ENCODE results near the gene ITGBL1. TPM values are rescaled to one million over a fixed set of nuclear protein-coding genes. Genes with fewer than 3 reads are reported as not detected.
"Not testable (repeated sequence)": the region's sequence is repeated elsewhere in the genome, so short reads cannot be mapped to it uniquely, and the experiment has no call there.

ITGBL1 gene
- polyA plus RNA-seq, 4 donors: 0.06 to 0.73 TPM; not detected in 2

DNA sequence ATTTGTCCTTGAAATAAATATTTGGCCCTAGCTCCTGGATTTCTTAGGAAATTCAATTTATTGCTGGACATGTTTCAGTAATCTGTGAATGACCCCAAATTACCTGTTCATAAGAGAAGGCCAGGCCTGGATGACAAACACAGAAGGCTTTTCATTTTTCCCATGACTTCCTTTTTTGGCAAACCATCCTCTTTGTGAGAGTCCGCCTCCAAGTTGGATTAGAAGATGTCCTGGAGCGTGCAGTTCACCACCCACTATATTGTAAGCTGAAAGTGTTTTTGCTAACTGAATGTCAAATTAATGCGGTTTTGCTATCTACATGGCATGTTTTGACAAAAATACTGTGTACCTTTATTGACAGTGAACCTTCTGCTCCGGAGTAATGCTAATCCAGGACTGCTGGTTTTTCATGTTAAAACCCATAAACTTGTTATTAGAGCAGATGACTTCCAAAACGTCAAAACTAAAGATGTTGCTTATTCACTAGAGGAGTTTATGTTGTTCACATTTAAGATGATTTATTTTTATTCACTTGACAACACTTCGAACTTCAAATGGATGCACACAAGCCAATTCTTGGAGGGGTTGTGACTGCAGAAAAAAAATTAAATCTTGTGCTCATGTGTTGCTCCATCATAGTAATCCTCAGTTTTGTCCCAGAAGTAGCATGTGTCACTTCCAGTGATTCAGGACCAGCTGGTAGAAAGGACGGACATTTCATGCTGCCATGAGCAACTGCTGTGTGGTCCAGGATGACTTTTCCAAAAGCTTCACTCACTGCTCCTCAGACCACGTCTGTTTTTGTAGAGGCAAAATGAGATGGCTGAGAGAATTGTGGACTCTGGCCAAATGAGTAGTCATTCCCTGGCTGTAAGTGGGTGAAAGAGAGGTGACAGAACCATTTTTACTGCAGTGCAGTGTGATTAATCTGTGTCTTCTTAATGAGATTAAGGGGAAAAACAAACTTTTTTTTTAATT lies 71.0 kb downstream of the ITGBL1 start:
- DNase-seq (no peak), FAIRE-seq (no peak)
- Histone ChIP-seq H3K27ac (ENCODE audit: low read depth in 1 of 3, low read length in 2 of 3) (no peak overlapping the region), H3K4me1 (ENCODE audit: control insufficient read depth in 3 of 3, insufficient read depth in 2 of 3, low read depth in 1 of 3, low read length in 2 of 3) (no peaks in the 10 kb centered on the region), H3K27me3 (ENCODE audit: control insufficient read depth in 3 of 3, insufficient read depth in 3 of 3, low read length in 3 of 3) (no peaks in the 10 kb centered on the region), H3K4me3 (ENCODE audit: low read depth in 1 of 3, low read length in 3 of 3) (no peak overlapping the region), H3K36me3 (ENCODE audit: control insufficient read depth in 3 of 3, insufficient read depth in 2 of 3, low read depth in 1 of 3, low read length in 3 of 3) (no peaks in the 10 kb centered on the region), H3K9me3 (ENCODE audit: control insufficient read depth in 2 of 2, insufficient read depth in 1 of 2, low read depth in 1 of 2, low read length in 1 of 2) (no peaks in the 10 kb centered on the region)
- 57 to 62% (median 60%) methylated on average over 8 of the region's 8 CpGs for WGBS, 3 donors

DNA sequence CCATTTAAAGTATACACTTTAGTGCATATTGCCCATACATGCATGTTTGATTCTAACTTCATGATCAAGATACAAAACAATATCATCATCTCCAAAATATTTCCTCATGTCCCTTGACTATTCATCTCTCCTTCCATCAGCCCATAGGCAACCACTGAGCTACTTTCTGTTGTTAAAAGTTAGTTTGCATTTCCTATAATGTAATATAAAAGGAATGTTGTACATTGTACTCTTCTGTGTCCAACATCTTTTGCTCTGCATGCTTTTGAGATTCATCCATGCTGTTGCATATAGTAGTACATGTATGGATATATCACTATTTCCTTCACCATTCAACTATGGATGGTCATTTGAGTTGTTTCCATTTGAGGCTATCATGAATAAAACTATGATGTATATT lies 74.7 kb downstream of the ITGBL1 start:
- DNase-seq (no peak), FAIRE-seq (no peak)

DNA sequence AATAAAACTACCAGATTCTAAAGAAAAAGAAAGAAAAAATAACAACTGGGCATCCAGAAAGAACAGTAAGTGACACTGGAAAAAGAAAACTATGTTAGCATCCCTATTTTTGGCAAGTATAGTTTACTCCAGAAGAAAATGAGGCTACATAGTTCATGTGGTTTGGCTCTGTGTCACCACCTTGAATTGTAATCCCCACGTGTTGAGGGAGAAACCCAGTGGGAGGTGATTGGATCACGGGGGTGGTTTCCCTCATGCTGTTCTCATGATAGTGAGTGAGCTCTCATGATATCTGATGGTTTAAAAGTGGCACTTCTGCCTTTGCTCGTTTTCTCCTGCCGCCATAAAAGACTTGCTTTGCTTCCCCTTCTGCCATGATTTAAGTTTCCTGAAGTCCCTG lies 76.9 kb downstream of the ITGBL1 start:
- H3K4me3 ChIP-seq (ENCODE audit: low read depth in 1 of 3, low read length in 3 of 3): no peak overlapping the region
- no peaks in the 10 kb centered on the region for H3K36me3 ChIP-seq (ENCODE audit: control insufficient read depth in 3 of 3, insufficient read depth in 2 of 3, low read depth in 1 of 3, low read length in 3 of 3)
- no peaks in the 10 kb centered on the region for H3K27me3 ChIP-seq (ENCODE audit: control insufficient read depth in 3 of 3, insufficient read depth in 3 of 3, low read length in 3 of 3)
- H3K27ac ChIP-seq (ENCODE audit: low read depth in 1 of 3, low read length in 2 of 3): no peak overlapping the region
- H3K9me3 ChIP-seq (ENCODE audit: control insufficient read depth in 2 of 2, insufficient read depth in 1 of 2, low read depth in 1 of 2, low read length in 1 of 2): no peaks in the 10 kb centered on the region
- DNase-seq (no peak), FAIRE-seq (no peak)
- no peaks in the 10 kb centered on the region for H3K4me1 ChIP-seq (ENCODE audit: control insufficient read depth in 3 of 3, insufficient read depth in 2 of 3, low read depth in 1 of 3, low read length in 2 of 3)
- 37 to 39% (median 38%) methylated on average over 4 of the region's 4 CpGs for WGBS, 3 donors

More for the DNA sequence above, 74.7 kb downstream of the ITGBL1 start:
- H3K9me3 ChIP-seq (ENCODE audit: control insufficient read depth in 2 of 2, insufficient read depth in 1 of 2, low read depth in 1 of 2, low read length in 1 of 2): no peaks in the 10 kb centered on the region
- H3K27ac ChIP-seq (ENCODE audit: low read depth in 1 of 3, low read length in 2 of 3): no peak overlapping the region
- H3K36me3 ChIP-seq (ENCODE audit: control insufficient read depth in 3 of 3, insufficient read depth in 2 of 3, low read depth in 1 of 3, low read length in 3 of 3): no peaks in the 10 kb centered on the region
- no peaks in the 10 kb centered on the region for H3K27me3 ChIP-seq (ENCODE audit: control insufficient read depth in 3 of 3, insufficient read depth in 3 of 3, low read length in 3 of 3)
- no peaks in the 10 kb centered on the region for H3K4me1 ChIP-seq (ENCODE audit: control insufficient read depth in 3 of 3, insufficient read depth in 2 of 3, low read depth in 1 of 3, low read length in 2 of 3)
- no peak overlapping the region for H3K4me3 ChIP-seq (ENCODE audit: low read depth in 1 of 3, low read length in 3 of 3)

DNA sequence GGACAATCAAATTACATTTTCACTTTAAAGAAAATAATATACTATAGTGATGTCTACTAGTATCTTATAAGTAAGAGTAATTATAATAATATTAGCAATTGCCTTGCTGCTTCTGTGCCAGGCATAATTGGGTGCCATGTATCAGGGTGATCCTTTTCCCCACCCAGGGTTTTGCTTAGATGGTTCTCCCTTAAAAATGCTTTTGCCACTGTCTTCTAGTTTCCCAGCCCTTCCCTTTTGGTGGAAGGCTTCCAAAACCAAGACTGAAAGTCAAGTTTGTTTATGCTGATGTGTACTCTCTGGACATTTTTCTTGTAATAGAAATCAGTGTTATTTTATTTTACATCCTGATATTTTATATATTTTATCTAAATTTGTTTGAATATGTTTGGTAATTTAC lies 77.8 kb downstream of the ITGBL1 start:
- Histone ChIP-seq H3K27ac (ENCODE audit: low read depth in 1 of 3, low read length in 2 of 3) (no peak overlapping the region), H3K9me3 (ENCODE audit: control insufficient read depth in 2 of 2, insufficient read depth in 1 of 2, low read depth in 1 of 2, low read length in 1 of 2) (no peaks in the 10 kb centered on the region), H3K36me3 (ENCODE audit: control insufficient read depth in 3 of 3, insufficient read depth in 2 of 3, low read depth in 1 of 3, low read length in 3 of 3) (no peaks in the 10 kb centered on the region), H3K4me3 (ENCODE audit: low read depth in 1 of 3, low read length in 3 of 3) (no peak overlapping the region), H3K4me1 (ENCODE audit: control insufficient read depth in 3 of 3, insufficient read depth in 2 of 3, low read depth in 1 of 3, low read length in 2 of 3) (no peaks in the 10 kb centered on the region), H3K27me3 (ENCODE audit: control insufficient read depth in 3 of 3, insufficient read depth in 3 of 3, low read length in 3 of 3) (no peaks in the 10 kb centered on the region)
- FAIRE-seq (no peak), DNase-seq (no peak)

DNA sequence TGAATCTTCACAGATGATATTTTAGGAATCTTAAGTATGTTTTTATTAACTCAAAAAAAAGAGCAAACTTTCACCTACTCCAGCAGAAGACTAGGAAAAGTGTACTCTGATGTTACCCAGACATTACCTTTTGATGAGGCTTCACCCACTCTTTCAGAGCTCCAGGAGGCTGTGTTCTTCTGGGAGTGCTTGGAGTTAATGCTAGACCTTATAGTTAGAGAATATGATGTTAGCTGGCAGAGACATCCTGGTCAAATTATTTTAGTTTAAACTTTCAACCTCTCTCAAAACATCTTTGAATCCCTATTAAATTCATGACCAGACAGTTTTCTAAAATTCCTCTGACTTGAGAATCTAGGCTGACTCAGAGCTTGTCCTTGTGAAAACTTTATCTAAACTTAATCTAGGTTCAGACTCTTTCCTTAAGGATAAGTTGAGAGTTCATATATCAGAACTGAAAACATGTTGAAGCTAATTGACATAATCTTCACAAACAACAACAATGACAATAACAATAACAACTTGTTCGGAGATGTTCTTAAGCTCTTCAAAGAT lies 82.8 kb downstream of the ITGBL1 start:
- Histone ChIP-seq H3K4me3 (ENCODE audit: low read depth in 1 of 3, low read length in 3 of 3) (no peak overlapping the region), H3K36me3 (ENCODE audit: control insufficient read depth in 3 of 3, insufficient read depth in 2 of 3, low read depth in 1 of 3, low read length in 3 of 3) (no peaks in the 10 kb centered on the region), H3K27ac (ENCODE audit: low read depth in 1 of 3, low read length in 2 of 3) (no peak overlapping the region), H3K4me1 (ENCODE audit: control insufficient read depth in 3 of 3, insufficient read depth in 2 of 3, low read depth in 1 of 3, low read length in 2 of 3) (no peaks in the 10 kb centered on the region), H3K9me3 (ENCODE audit: control insufficient read depth in 2 of 2, insufficient read depth in 1 of 2, low read depth in 1 of 2, low read length in 1 of 2) (no peaks in the 10 kb centered on the region), H3K27me3 (ENCODE audit: control insufficient read depth in 3 of 3, insufficient read depth in 3 of 3, low read length in 3 of 3) (no peaks in the 10 kb centered on the region)
- FAIRE-seq (no peak), DNase-seq (no peak)
- 87 to 96% (median 89%) methylated on average over 1 of the region's 1 CpG for WGBS, 3 donors

DNA sequence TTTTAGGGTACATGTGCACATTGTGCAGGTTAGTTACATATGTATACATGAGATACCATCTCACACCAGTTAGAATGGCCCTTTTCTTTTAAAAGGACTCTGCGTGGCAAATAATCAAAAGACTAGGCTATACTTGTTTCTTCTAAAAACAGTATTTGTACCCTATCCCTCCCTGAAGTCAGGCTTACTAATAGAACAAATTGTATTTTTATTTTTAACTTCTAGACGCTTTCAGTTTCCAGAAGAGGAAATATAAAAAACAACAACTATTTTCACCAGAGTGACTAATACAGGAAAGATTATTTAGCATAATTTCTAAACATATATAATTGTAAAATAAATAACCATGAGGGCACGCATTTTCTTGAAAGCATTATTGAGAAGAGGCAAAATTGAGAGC lies 83.6 kb downstream of the ITGBL1 start:
- FAIRE-seq: no peak
- H3K9me3 ChIP-seq (ENCODE audit: control insufficient read depth in 2 of 2, insufficient read depth in 1 of 2, low read depth in 1 of 2, low read length in 1 of 2): no peaks in the 10 kb centered on the region
- H3K27me3 ChIP-seq (ENCODE audit: control insufficient read depth in 3 of 3, insufficient read depth in 3 of 3, low read length in 3 of 3): no peaks in the 10 kb centered on the region
- no peak overlapping the region for H3K27ac ChIP-seq (ENCODE audit: low read depth in 1 of 3, low read length in 2 of 3)
- H3K4me3 ChIP-seq (ENCODE audit: low read depth in 1 of 3, low read length in 3 of 3): no peak overlapping the region
- DNase-seq: no peak
- no peaks in the 10 kb centered on the region for H3K36me3 ChIP-seq (ENCODE audit: control insufficient read depth in 3 of 3, insufficient read depth in 2 of 3, low read depth in 1 of 3, low read length in 3 of 3)
- WGBS, 3 donors: 66 to 84% (median 78%) methylated on average over 3 of the region's 3 CpGs
- H3K4me1 ChIP-seq (ENCODE audit: control insufficient read depth in 3 of 3, insufficient read depth in 2 of 3, low read depth in 1 of 3, low read length in 2 of 3): no peaks in the 10 kb centered on the region

DNA sequence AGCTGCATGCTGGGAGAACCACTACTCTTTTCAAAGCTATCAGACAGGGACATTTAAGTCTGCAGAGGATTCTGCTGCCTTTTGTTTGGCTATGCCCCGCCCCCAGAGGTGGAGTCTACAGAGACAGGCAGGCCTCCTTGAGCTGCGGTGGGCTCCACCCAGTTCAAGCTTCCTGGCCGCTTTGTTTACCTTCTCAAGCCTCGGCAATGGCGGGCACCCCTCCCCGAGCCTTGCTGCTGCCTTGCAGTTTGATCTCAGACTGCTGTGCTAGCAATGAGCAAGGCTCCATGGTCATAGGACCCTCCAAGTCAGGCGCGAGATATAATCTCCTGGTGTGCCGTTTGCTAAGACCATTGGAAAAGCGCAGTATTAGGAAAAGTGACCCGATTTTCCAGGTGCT lies 92.1 kb downstream of the ITGBL1 start:
- H3K27ac ChIP-seq (ENCODE audit: low read depth in 1 of 3, low read length in 2 of 3); H3K36me3 ChIP-seq (ENCODE audit: control insufficient read depth in 3 of 3, insufficient read depth in 2 of 3, low read depth in 1 of 3, low read length in 3 of 3); FAIRE-seq; H3K4me1 ChIP-seq (ENCODE audit: control insufficient read depth in 3 of 3, insufficient read depth in 2 of 3, low read depth in 1 of 3, low read length in 2 of 3); H3K27me3 ChIP-seq (ENCODE audit: control insufficient read depth in 3 of 3, insufficient read depth in 3 of 3, low read length in 3 of 3); H3K9me3 ChIP-seq (ENCODE audit: control insufficient read depth in 2 of 2, insufficient read depth in 1 of 2, low read depth in 1 of 2, low read length in 1 of 2); DNase-seq; H3K4me3 ChIP-seq (ENCODE audit: low read depth in 1 of 3, low read length in 3 of 3): not testable (repeated sequence)
- WGBS, 3 donors: 81 to 84% (median 82%) methylated on average over 11 of the region's 11 CpGs

DNA sequence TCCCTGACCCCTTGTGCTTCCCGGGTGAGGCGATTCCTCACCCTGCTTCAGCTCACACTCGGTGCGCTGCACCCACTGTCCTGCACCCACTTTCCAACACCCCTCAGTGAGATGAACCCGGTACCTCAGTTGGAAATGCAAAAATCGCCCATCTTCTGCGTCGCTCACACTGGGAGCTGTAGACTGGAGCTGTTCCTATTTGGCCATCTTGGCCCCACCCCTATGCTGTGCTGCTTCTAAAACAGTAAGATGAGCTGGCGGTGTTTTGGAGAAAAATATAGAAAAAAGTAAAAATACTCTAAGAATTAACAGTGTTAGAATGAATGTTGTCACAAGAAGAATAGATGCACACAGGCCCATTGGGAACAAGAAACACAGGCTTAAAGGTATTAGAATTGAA lies 92.5 kb downstream of the ITGBL1 start:
- FAIRE-seq (no peak), DNase-seq (no peak)
- no peaks in the 10 kb centered on the region for H3K36me3 ChIP-seq (ENCODE audit: control insufficient read depth in 3 of 3, insufficient read depth in 2 of 3, low read depth in 1 of 3, low read length in 3 of 3)
- WGBS, 3 donors: 92 to 99% (median 95%) methylated on average over 9 of the region's 9 CpGs
- no peaks in the 10 kb centered on the region for H3K27me3 ChIP-seq (ENCODE audit: control insufficient read depth in 3 of 3, insufficient read depth in 3 of 3, low read length in 3 of 3)
- no peak overlapping the region for H3K4me3 ChIP-seq (ENCODE audit: low read depth in 1 of 3, low read length in 3 of 3)
- H3K27ac ChIP-seq (ENCODE audit: low read depth in 1 of 3, low read length in 2 of 3): no peak overlapping the region
- H3K9me3 ChIP-seq (ENCODE audit: control insufficient read depth in 2 of 2, insufficient read depth in 1 of 2, low read depth in 1 of 2, low read length in 1 of 2): no peaks in the 10 kb centered on the region
- H3K4me1 ChIP-seq (ENCODE audit: control insufficient read depth in 3 of 3, insufficient read depth in 2 of 3, low read depth in 1 of 3, low read length in 2 of 3): no peaks in the 10 kb centered on the region
